Esophagus squamous epithelium (tissue), 5 donors: ENCODE results near the gene EVA1C. TPM values are rescaled to one million over a fixed set of nuclear protein-coding genes. Genes with fewer than 3 reads are reported as not detected.
"Not testable (repeated sequence)": the region's sequence is repeated elsewhere in the genome, so short reads cannot be mapped to it uniquely, and the experiment has no call there.

Experiments
- DNase-seq: peaks from one replicate; lab custom pipeline; 2025; lab: John Stamatoyannopoulos, UW
- H3K27ac ChIP-seq, 4 donors: fragments of 200-600 bp; sonication (generic); one replicate each; pipeline ENCODE4 v1.5.1; 2016 to 2019; ENCODE audit warnings: mild to moderate bottlenecking in 1 of 4
- H3K27me3 ChIP-seq, 4 donors: fragments of 200-600 bp; sonication (generic); 1 replicate in 3 of 4; 2 replicates in 1 of 4; pipeline versions ENCODE4 v1.5.1 to v1.6.0; 2017 to 2021; ENCODE audit warnings: antibody characterized with exemption in 1 of 4
- H3K36me3 ChIP-seq, 3 donors: fragments of 200-600 bp; sonication (generic); one replicate each; pipeline ENCODE4 v1.5.1; 2016 to 2019
- H3K4me1 ChIP-seq, 3 donors: fragments of 200-600 bp; sonication (generic); one replicate each; pipeline ENCODE4 v1.5.1; 2017 to 2019
- H3K4me3 ChIP-seq, 4 donors: fragments of 200-600 bp; sonication (generic); 1 replicate in 3 of 4; 2 replicates in 1 of 4; pipeline ENCODE4 v1.5.1; 2016 to 2019; ENCODE audit warnings: mild to moderate bottlenecking in 2 of 4, moderate library complexity in 1 of 4
- H3K9me3 ChIP-seq, 3 donors: fragments of 200-600 bp; sonication (generic); one replicate each; pipeline ENCODE4 v1.5.1; 2016 to 2019
- POLR2A ChIP-seq, 4 donors: fragments of 450-650 bp; IDR thresholded peaks; one replicate each; pipeline ENCODE4 v1.6.1; 2017; ENCODE audit warnings: antibody characterized with exemption in 4 of 4, mild to moderate bottlenecking in 4 of 4, moderate library complexity in 3 of 4
- WGBS, 2 donors: methylation state at CpG; one replicate each; pipeline ENCODE4 v1.1.5; 2018; 5-methylcytosine and 5-hydroxymethylcytosine counted together
- intact Hi-C: fragments of 100-400 bp; cut with DNase I; formaldehyde crosslinking; loops from one replicate; pipeline ENCODE4 v1.15.0; 2022
- total RNA-seq, 4 donors: library from RNA; depleted of rRNA; stranded (reverse); fragments of >200 nt; gene quantifications; one replicate each; pipeline ENCODE4 v1.1.0, GENCODE V29; 2016
- TF ChIP-seq, protein P1 (sequence below), 6 experiments: fragments of 450-650 bp in 4 of 6; fragments of 200-600 bp in 2 of 6; sonication (generic) in 2 of 6; IDR thresholded peaks; one replicate each; pipeline ENCODE4 v1.5.1; 2016 to 2019; ENCODE audit warnings: antibody characterized with exemption in 6 of 6, mild to moderate bottlenecking in 4 of 6, moderate library complexity in 4 of 6
- donor health status: DM: yes; HTN: yes; CAD: no.

EVA1C gene
- total RNA-seq, 4 donors from 2014 or later: 12.7 to 39.9 (median 24.4) TPM

- 30 to 49% methylated on average over 6 of the region's 6 CpGs for WGBS, 2 donors
Observed at GRCh38 chr21:32456497-32456918, 44.0 kb downstream of the EVA1C start.

DNA sequence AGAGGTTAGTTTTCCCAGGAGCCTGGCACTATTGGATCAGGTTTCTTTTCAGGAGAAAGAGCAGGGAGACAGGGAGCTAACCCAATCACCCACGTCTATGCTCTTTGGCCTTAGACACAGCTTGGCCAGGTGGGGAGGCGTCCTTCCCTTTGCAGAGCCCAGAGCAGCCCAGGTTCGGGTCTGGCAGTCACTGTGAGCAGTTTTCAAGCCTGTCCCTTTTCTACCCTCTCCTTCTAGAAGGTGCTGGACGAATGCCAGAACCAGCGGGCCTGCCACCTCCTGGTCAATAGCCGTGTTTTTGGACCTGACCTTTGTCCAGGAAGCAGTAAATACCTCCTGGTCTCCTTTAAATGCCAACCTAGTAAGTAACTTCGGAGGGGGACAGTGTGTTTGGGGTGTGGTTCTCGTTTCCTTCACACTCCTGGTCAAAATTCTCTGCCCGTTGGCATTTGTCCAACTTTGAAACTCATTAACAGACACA lies 44.9 kb downstream of the EVA1C start:
- TF ChIP-seq, protein P1, sequence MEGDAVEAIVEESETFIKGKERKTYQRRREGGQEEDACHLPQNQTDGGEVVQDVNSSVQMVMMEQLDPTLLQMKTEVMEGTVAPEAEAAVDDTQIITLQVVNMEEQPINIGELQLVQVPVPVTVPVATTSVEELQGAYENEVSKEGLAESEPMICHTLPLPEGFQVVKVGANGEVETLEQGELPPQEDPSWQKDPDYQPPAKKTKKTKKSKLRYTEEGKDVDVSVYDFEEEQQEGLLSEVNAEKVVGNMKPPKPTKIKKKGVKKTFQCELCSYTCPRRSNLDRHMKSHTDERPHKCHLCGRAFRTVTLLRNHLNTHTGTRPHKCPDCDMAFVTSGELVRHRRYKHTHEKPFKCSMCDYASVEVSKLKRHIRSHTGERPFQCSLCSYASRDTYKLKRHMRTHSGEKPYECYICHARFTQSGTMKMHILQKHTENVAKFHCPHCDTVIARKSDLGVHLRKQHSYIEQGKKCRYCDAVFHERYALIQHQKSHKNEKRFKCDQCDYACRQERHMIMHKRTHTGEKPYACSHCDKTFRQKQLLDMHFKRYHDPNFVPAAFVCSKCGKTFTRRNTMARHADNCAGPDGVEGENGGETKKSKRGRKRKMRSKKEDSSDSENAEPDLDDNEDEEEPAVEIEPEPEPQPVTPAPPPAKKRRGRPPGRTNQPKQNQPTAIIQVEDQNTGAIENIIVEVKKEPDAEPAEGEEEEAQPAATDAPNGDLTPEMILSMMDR (IDR thresholded peaks at IDR 0.05): no peak
- TF ChIP-seq POLR2A (IDR thresholded peaks at IDR 0.05): no peak
- H3K36me3 ChIP-seq: peaks cover 0 to 91% (median 6%) of the 10 kb centered on the region in 3 donors
- no peaks in the 10 kb centered on the region for H3K27me3 ChIP-seq
- H3K4me3 ChIP-seq: no peak overlapping the region
- peaks cover 3 to 43% (median 23%) of the 10 kb centered on the region in 3 donors for H3K4me1 ChIP-seq
- H3K9me3 ChIP-seq: no peaks in the 10 kb centered on the region
- WGBS, 2 donors: 11 to 19% methylated on average over 4 to 7 of the region's 9 CpGs
- no peak for DNase-seq
- intact Hi-C loops: no loop called here
- H3K27ac ChIP-seq: peak overlapping the region; percentile 39 to 78 (median 58)

More at GRCh38 chr21:32456497-32456918, 44.0 kb downstream of the EVA1C start:
- no peak for TF ChIP-seq POLR2A (IDR thresholded peaks at IDR 0.05)
- TF ChIP-seq, protein P1 (IDR thresholded peaks at IDR 0.05): no peak
- no peak for DNase-seq
- Histone ChIP-seq H3K27ac (peak overlapping the region; percentile 61 to 78 (median 69)), H3K9me3 (no peaks in the 10 kb centered on the region), H3K4me1 (peaks cover 3 to 52% (median 28%) of the 10 kb centered on the region in 3 donors), H3K27me3 (no peaks in the 10 kb centered on the region), H3K36me3 (peaks cover 0 to 82% (median 6%) of the 10 kb centered on the region in 3 donors), H3K4me3 (no peak overlapping the region)
- intact Hi-C loops: no loop called here

DNA sequence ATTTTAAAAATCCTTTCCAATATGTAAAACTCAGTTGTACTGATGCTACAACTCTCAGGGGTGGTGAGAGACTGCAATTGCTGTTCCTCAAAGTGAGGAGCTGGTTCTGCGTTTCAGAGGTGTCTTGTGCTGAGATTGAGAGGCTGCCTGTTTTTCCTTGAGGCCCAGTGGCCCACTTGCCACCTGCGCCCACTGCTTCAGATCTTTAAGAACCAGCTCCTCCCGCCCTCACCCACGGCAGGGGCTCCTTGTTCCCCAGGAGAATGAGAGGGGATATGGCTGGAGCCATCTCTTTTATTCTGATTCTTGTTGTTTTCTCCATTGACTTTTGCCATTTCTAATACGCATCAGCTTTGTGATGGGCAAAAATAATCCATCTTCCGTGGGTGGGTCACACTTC lies 45.5 kb downstream of the EVA1C start:
- H3K4me1 ChIP-seq: peaks cover 3 to 41% (median 26%) of the 10 kb centered on the region in 3 donors
- peak overlapping the region in 2 of 4 donors; percentile 39 to 78 for H3K27ac ChIP-seq
- no peaks in the 10 kb centered on the region for H3K9me3 ChIP-seq
- no peak for DNase-seq
- intact Hi-C loops: no loop called here
- no peak overlapping the region for H3K4me3 ChIP-seq
- no peaks in the 10 kb centered on the region for H3K27me3 ChIP-seq
- TF ChIP-seq, protein P1 (IDR thresholded peaks at IDR 0.05): no peak
- TF ChIP-seq POLR2A (IDR thresholded peaks at IDR 0.05): no peak
- H3K36me3 ChIP-seq: peaks cover 0 to 95% (median 6%) of the 10 kb centered on the region in 3 donors
- WGBS, 2 donors: 82 to 88% methylated on average over 6 of the region's 6 CpGs

DNA sequence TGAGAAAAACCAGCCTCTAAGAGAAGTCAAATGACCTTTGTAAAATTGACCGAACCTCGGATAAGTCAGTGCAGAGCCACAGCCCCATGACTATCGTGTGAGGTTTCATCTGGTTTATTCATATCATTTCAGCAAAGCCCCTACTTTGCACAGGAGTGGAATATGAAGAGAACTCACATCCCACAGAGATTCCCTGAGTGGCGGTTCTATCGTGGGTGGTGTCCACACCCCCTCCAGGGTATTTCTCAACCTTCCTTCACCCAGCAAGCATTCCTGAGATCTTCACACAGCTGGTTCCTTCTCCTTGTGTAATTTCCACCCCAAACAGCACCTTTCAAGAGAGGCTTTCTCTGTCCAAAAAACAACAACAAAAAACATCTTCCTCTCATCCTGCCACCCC lies 47.5 kb downstream of the EVA1C start:
- H3K27me3 ChIP-seq: no peaks in the 10 kb centered on the region
- H3K9me3 ChIP-seq: no peaks in the 10 kb centered on the region
- peaks cover 0 to 81% (median 6%) of the 10 kb centered on the region in 3 donors for H3K36me3 ChIP-seq
- H3K4me3 ChIP-seq: no peak overlapping the region
- H3K27ac ChIP-seq: no peak overlapping the region
- DNase-seq: no peak
- no peak for TF ChIP-seq POLR2A (IDR thresholded peaks at IDR 0.05)
- TF ChIP-seq, protein P1 (IDR thresholded peaks at IDR 0.05): no peak
- H3K4me1 ChIP-seq: peaks cover 3 to 54% (median 44%) of the 10 kb centered on the region in 3 donors
- WGBS, 2 donors: 63 to 84% methylated on average over 5 of the region's 5 CpGs
- intact Hi-C loops: no loop called here

DNA sequence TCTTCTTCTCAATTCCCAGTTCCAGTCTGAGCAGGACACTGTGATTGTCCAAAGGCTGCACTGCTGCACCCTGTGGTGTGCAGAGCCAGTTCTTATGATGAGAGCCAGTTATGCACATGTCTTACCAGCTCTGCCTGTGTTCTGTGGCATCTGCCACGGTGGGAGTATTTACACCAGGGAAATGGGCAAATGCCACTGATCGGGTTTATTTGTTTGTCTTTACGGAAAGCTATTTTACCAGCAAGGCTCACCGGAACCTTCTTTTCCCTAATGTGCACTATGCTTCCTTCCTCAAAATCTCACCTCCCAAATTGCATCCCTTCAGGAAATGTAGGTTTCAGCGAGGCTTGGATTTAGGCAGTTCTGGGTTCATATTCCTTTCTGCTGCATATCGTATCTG lies 49.0 kb downstream of the EVA1C start:
- TF ChIP-seq POLR2A (IDR thresholded peaks at IDR 0.05): no peak
- TF ChIP-seq, protein P1 (IDR thresholded peaks at IDR 0.05): no peak

GRCh38 chr21:32462564-32462963 lies 50.1 kb downstream of the EVA1C start:
- 85 to 90% methylated on average over 3 of the region's 3 CpGs for WGBS, 2 donors
- H3K4me3 ChIP-seq, H3K9me3 ChIP-seq, H3K27me3 ChIP-seq, DNase-seq, intact Hi-C loops: not testable (repeated sequence)
- Histone ChIP-seq H3K4me1 (peaks cover 0 to 29% (median 25%) of the 10 kb centered on the region in 3 donors), H3K36me3 (peaks cover 0 to 79% (median 6%) of the 10 kb centered on the region in 3 donors), H3K27ac (peak overlapping the region in 2 of 4 donors; percentile 66 to 77)

More for the DNA sequence above, 49.0 kb downstream of the EVA1C start:
- DNase-seq: no peak
- intact Hi-C loops: no loop called here
- WGBS, 2 donors: 76 to 89% methylated on average over 6 of the region's 6 CpGs
- Histone ChIP-seq H3K27me3 (no peaks in the 10 kb centered on the region), H3K9me3 (no peaks in the 10 kb centered on the region), H3K4me1 (peaks cover 0 to 39% (median 34%) of the 10 kb centered on the region in 3 donors), H3K27ac (no peak overlapping the region), H3K4me3 (no peak overlapping the region), H3K36me3 (peaks cover 0 to 78% (median 6%) of the 10 kb centered on the region in 3 donors)
